HepG2 (cell line): Measurements from ENCODE around the gene PHACTR1.

Source experiments
- HMG20B ChIP-seq: conservative IDR thresholded peaks from 2 replicates; pipeline ENCODE4 v1.6.1; 2016; ENCODE audit warnings: missing genetic modification reagents, missing compliant biosample characterization
- TAF1 ChIP-seq: sonication (generic); formaldehyde crosslinking; IDR thresholded peaks from 2 replicates; pipeline ENCODE4 v1.4.0; 2020; ENCODE audit warnings: missing genetic modification reagents
- TF ChIP-seq, protein P1 (sequence below): sonication (generic); formaldehyde crosslinking; IDR thresholded peaks from 2 replicates; pipeline ENCODE4 v1.5.0; 2020; ENCODE audit warnings: mild to moderate bottlenecking, missing genetic modification reagents, moderate library complexity
- TF ChIP-seq, protein P2 (sequence below): sonication (generic); formaldehyde crosslinking; IDR thresholded peaks from 2 replicates; pipeline ENCODE4 v1.4.0; 2020; ENCODE audit warnings: missing genetic modification reagents

GRCh38 chr6:12921467-12921866 is 204.9 kb downstream of the PHACTR1 start:
- TF ChIP-seq, protein P1, sequence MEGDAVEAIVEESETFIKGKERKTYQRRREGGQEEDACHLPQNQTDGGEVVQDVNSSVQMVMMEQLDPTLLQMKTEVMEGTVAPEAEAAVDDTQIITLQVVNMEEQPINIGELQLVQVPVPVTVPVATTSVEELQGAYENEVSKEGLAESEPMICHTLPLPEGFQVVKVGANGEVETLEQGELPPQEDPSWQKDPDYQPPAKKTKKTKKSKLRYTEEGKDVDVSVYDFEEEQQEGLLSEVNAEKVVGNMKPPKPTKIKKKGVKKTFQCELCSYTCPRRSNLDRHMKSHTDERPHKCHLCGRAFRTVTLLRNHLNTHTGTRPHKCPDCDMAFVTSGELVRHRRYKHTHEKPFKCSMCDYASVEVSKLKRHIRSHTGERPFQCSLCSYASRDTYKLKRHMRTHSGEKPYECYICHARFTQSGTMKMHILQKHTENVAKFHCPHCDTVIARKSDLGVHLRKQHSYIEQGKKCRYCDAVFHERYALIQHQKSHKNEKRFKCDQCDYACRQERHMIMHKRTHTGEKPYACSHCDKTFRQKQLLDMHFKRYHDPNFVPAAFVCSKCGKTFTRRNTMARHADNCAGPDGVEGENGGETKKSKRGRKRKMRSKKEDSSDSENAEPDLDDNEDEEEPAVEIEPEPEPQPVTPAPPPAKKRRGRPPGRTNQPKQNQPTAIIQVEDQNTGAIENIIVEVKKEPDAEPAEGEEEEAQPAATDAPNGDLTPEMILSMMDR (CRISPR knock-in tag) = no peak
- TF ChIP-seq TAF1 (CRISPR knock-in tag) (no peak), HMG20B (no peak)
- TF ChIP-seq, protein P2, sequence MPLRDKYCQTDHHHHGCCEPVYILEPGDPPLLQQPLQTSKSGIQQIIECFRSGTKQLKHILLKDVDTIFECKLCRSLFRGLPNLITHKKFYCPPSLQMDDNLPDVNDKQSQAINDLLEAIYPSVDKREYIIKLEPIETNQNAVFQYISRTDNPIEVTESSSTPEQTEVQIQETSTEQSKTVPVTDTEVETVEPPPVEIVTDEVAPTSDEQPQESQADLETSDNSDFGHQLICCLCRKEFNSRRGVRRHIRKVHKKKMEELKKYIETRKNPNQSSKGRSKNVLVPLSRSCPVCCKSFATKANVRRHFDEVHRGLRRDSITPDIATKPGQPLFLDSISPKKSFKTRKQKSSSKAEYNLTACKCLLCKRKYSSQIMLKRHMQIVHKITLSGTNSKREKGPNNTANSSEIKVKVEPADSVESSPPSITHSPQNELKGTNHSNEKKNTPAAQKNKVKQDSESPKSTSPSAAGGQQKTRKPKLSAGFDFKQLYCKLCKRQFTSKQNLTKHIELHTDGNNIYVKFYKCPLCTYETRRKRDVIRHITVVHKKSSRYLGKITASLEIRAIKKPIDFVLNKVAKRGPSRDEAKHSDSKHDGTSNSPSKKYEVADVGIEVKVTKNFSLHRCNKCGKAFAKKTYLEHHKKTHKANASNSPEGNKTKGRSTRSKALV = no peak
